Body of pancreas (tissue), 4 donors: Measurements from ENCODE around the gene CMKLR1.

Experiments used
- CTCF ChIP-seq, 7 experiments: fragments of 450-650 bp in 4 of 7; fragments of 200-600 bp in 3 of 7; sonication (generic) in 3 of 7; IDR thresholded peaks; one replicate each; pipeline ENCODE4 v1.5.1; 2016 to 2019; ENCODE audit warnings: antibody characterized with exemption in 7 of 7
- POLR2A ChIP-seq, 3 donors: fragments of 450-650 bp; IDR thresholded peaks; one replicate each; pipeline ENCODE4 v1.6.1; 2016; ENCODE audit warnings: antibody characterized with exemption in 3 of 3, mild to moderate bottlenecking in 2 of 3

DNA sequence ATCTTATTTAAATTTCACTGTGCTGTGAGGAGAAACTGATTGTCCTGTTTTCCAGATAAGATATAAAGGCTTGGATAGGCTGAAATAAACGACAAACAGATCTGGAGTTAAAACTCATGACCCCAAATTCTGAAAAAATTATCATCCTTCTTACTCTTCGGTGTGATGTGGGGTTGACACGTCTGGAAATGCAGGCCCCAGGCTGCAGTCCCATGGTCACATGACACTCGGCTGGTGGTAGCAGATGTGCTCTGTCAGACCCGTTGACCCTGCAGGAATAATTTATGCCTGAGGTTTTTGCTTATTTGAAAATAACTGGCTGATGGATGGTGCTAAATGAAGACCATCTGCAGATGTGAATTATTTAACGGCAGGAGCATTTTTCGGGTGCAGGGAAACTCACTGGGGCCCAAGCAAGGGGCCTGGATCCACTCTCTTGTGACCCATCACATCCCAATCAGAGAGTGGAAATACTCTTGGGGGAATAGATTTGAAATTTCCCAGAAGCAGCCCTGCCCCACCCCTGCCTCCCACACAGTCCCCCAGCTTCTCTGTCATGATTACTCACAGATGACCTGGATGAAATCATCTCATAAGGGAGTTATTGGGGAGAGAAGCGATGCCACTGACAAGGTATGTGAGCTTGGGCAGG, 47.7 kb upstream of the CMKLR1 start:
- TF ChIP-seq CTCF (IDR thresholded peaks at IDR 0.05): no peak
- TF ChIP-seq POLR2A (IDR thresholded peaks at IDR 0.05): no peak
